ENCODE data around the gene ZRANB3. TPM values are rescaled to one million over a fixed set of nuclear protein-coding genes. Genes with fewer than 3 reads are reported as not detected.
A peak's percentile ranks its signal among the peaks of the same experiment; 100 is the strongest.

The ZRANB3 gene
- total and polyA plus RNA-seq, 10 donors: 2.2 to 11.1 (median 6.9) TPM

- H3K27ac ChIP-seq: peak within 1 kb of the TSS; percentile 86 to 97 (median 94)
- peaks cover 5 to 46% (median 25%) of the 10 kb centered on the region in 6 donors for H3K4me1 ChIP-seq
- no peaks in the 10 kb centered on the region for H3K9me3 ChIP-seq
- DNase-seq: peak; percentile 97
- no peaks in the 10 kb centered on the region for H3K27me3 ChIP-seq (replicated peaks in 1 of 7)
- WGBS, 5 donors: 0 to 1% (median 0%) methylated on average over 34 to 75 of the region's 75 CpGs
- peak within 1 kb of the TSS; percentile 87 to 98 (median 96) for H3K4me3 ChIP-seq
- no peaks in the 10 kb centered on the region for H3K36me3 ChIP-seq
- intact Hi-C loops (cut with DNase I; ENCODE audit: low total_unique reads): no loop called here
- TF ChIP-seq CTCF (IDR thresholded peaks at IDR 0.05 in 8 of 11, conservative IDR thresholded peaks at IDR 0.05 in 3 of 11) (no peak), POLR2AphosphoS5 (IDR thresholded peaks at IDR 0.05) (peak; percentile 57 to 85 (median 80))
Measured at GRCh38 chr2:135531231-135532197, 496 bp upstream of the ZRANB3 start, which contains the start of gene R3HDM1. Gene R3HDM1 (plus strand): TSS chr2:135531484. CDS start chr2:135604846, 73,362 bp downstream.

- H3K4me1 ChIP-seq: peaks cover 5 to 25% (median 18%) of the 10 kb centered on the region in 6 donors
- intact Hi-C loops (cut with DNase I; ENCODE audit: low total_unique reads): no loop called here
- H3K4me3 ChIP-seq: no peak overlapping the region
- H3K9me3 ChIP-seq: no peaks in the 10 kb centered on the region
- no peaks in the 10 kb centered on the region for H3K27me3 ChIP-seq (replicated peaks in 1 of 7)
- no peak for DNase-seq
- H3K27ac ChIP-seq: no peak overlapping the region
- no peak for TF ChIP-seq POLR2A (IDR thresholded peaks at IDR 0.05)
- no peak for TF ChIP-seq CTCF (IDR thresholded peaks at IDR 0.05 in 8 of 11, conservative IDR thresholded peaks at IDR 0.05 in 3 of 11)
- TF ChIP-seq POLR2AphosphoS5 (IDR thresholded peaks at IDR 0.05): no peak
- no peaks in the 10 kb centered on the region for H3K36me3 ChIP-seq
- 73 to 87% (median 86%) methylated on average over 3 of the region's 3 CpGs for WGBS, 5 donors
Measured at GRCh38 chr2:135528006-135528405, 3.0 kb downstream of the ZRANB3 start.

- H3K9me3 ChIP-seq: no peaks in the 10 kb centered on the region
- H3K4me3 ChIP-seq: no peak overlapping the region
- WGBS, 5 donors: 88 to 100% (median 94%) methylated on average over 1 of the region's 1 CpG
- H3K4me1 ChIP-seq: peaks cover 0 to 12% (median 6%) of the 10 kb centered on the region in 6 donors
- intact Hi-C loops (cut with DNase I; ENCODE audit: low total_unique reads): no loop called here
- H3K27me3 ChIP-seq (replicated peaks in 1 of 7): no peaks in the 10 kb centered on the region
- DNase-seq: no peak
- TF ChIP-seq POLR2AphosphoS5 (IDR thresholded peaks at IDR 0.05) (no peak), CTCF (IDR thresholded peaks at IDR 0.05 in 8 of 11, conservative IDR thresholded peaks at IDR 0.05 in 3 of 11) (no peak), POLR2A (IDR thresholded peaks at IDR 0.05) (no peak)
- H3K36me3 ChIP-seq: peaks cover 0 to 5% (median 0%) of the 10 kb centered on the region in 6 donors
- H3K27ac ChIP-seq: no peak overlapping the region
Measured at GRCh38 chr2:135525786-135526185, 5.2 kb downstream of the ZRANB3 start.

- no peak for DNase-seq
- 96 to 98% (median 97%) methylated on average over 2 of the region's 2 CpGs for WGBS, 5 donors
- no peak for TF ChIP-seq CTCF (IDR thresholded peaks at IDR 0.05 in 8 of 11, conservative IDR thresholded peaks at IDR 0.05 in 3 of 11)
- TF ChIP-seq POLR2AphosphoS5 (IDR thresholded peaks at IDR 0.05): no peak
- no peak for TF ChIP-seq POLR2A (IDR thresholded peaks at IDR 0.05)
- H3K27ac ChIP-seq: no peak overlapping the region
- peaks cover 0 to 1% (median 0%) of the 10 kb centered on the region in 6 donors for H3K36me3 ChIP-seq
- H3K4me1 ChIP-seq: no peaks in the 10 kb centered on the region
- peaks cover 0 to 66% (median 52%) of the 10 kb centered on the region in 8 donors for H3K9me3 ChIP-seq
- H3K4me3 ChIP-seq: no peak overlapping the region
- H3K27me3 ChIP-seq (replicated peaks in 1 of 7): no peaks in the 10 kb centered on the region
- intact Hi-C loops (cut with DNase I; ENCODE audit: low total_unique reads): no loop called here
Measured at GRCh38 chr2:135512099-135512498, 18.9 kb downstream of the ZRANB3 start.

Measured in spleen (tissue), 11 donors.